Measurements from ENCODE around the gene TMEM109. TPM values are rescaled to one million over a fixed set of nuclear protein-coding genes. Genes with fewer than 3 reads are reported as not detected.

The TMEM109 gene
- total and polyA plus RNA-seq, 2 of the 13 experiments (the other 11 are each of a cell fraction or from before 2014, with no cell fraction given) = 7.7 to 18.0 TPM

- TF ChIP-seq HNF1A (IDR thresholded peaks at IDR 0.05; ENCODE audit: low read depth) = no peak
- TF ChIP-seq HNF1A (CRISPR knock-in tag; IDR thresholded peaks at IDR 0.05; ENCODE audit: borderline replicate concordance) = peak; percentile 87; the same call in 1 of the 2 replicates
- TF ChIP-seq HOXA3 (CRISPR knock-in tag; IDR thresholded peaks at IDR 0.05) = peak; percentile 95
- no peak for TF ChIP-seq SRY (CRISPR knock-in tag; IDR thresholded peaks at IDR 0.05)
- peak; percentile 97 for TF ChIP-seq ZBTB43 (CRISPR knock-in tag; conservative IDR thresholded peaks at IDR 0.05)
- no peak for TF ChIP-seq HNRNPH1 (optimal IDR thresholded peaks at IDR 0.05; ENCODE audit: low read depth, low read length)
- peak; percentile 60; the same call in 1 of the 2 replicates for TF ChIP-seq ZNF230 (CRISPR knock-in tag; IDR thresholded peaks at IDR 0.05)
- no peak for TF ChIP-seq ZNF773 (CRISPR knock-in tag; IDR thresholded peaks at IDR 0.05; ENCODE audit: borderline replicate concordance)
- TF ChIP-seq ZFP1 (CRISPR knock-in tag; IDR thresholded peaks at IDR 0.05) = peak; percentile 90
- peak; percentile 91 for TF ChIP-seq TFAP4 (IDR thresholded peaks at IDR 0.05; ENCODE audit: borderline replicate concordance, low read depth)
- 0 out of 2 replicates have a peak, but pooled peaks have one; percentile 31 for TF ChIP-seq ZNF256 (CRISPR knock-in tag; conservative IDR thresholded peaks at IDR 0.05)
- TF ChIP-seq TRIM24 (CRISPR knock-in tag; IDR thresholded peaks at IDR 0.05) = no peak
- TF ChIP-seq NFATC3 (CRISPR knock-in tag; IDR thresholded peaks at IDR 0.05) = no peak
- no peak for TF ChIP-seq ZNF432 (CRISPR knock-in tag; IDR thresholded peaks at IDR 0.05; ENCODE audit: borderline replicate concordance)
- TF ChIP-seq KDM2A (CRISPR knock-in tag; IDR thresholded peaks at IDR 0.05; ENCODE audit: borderline replicate concordance, low read depth) = peak; percentile 77
- no peak for TF ChIP-seq CREBL2 (CRISPR knock-in tag; IDR thresholded peaks at IDR 0.05; ENCODE audit: borderline replicate concordance)
- no peak for TF ChIP-seq EED (CRISPR knock-in tag; IDR thresholded peaks at IDR 0.05)
- no peak for TF ChIP-seq XRCC5 (optimal IDR thresholded peaks at IDR 0.05; ENCODE audit: low read length)
- peak; percentile 85; the same call in 1 of the 2 replicates for TF ChIP-seq MTA1 (CRISPR knock-in tag; IDR thresholded peaks at IDR 0.05; ENCODE audit: borderline replicate concordance)
- TF ChIP-seq E2F2 (CRISPR knock-in tag; IDR thresholded peaks at IDR 0.05; ENCODE audit: borderline replicate concordance) = no peak
- TF ChIP-seq CCDC6 (CRISPR knock-in tag; IDR thresholded peaks at IDR 0.05) = peak; percentile 79; the same call in 1 of the 2 replicates
- TF ChIP-seq ZNF430 (CRISPR knock-in tag; IDR thresholded peaks at IDR 0.05) = peak; percentile 96
- no peak for TF ChIP-seq RBAK (CRISPR knock-in tag; IDR thresholded peaks at IDR 0.05)
- TF ChIP-seq TOE1 (CRISPR knock-in tag; IDR thresholded peaks at IDR 0.05) = no peak
Measured at GRCh38 chr11:60880643-60881282, 33.2 kb upstream of the TMEM109 start (continued).
